Measurements from ENCODE around the gene SIGLEC5. TPM values are rescaled to one million over a fixed set of nuclear protein-coding genes. Genes with fewer than 3 reads are reported as not detected.
"Not testable (repeated sequence)": the region's sequence is repeated elsewhere in the genome, so short reads cannot be mapped to it uniquely, and the experiment has no call there.

SIGLEC5 gene
- total RNA-seq, 2 experiments from 2014 or later = not detected

DNA sequence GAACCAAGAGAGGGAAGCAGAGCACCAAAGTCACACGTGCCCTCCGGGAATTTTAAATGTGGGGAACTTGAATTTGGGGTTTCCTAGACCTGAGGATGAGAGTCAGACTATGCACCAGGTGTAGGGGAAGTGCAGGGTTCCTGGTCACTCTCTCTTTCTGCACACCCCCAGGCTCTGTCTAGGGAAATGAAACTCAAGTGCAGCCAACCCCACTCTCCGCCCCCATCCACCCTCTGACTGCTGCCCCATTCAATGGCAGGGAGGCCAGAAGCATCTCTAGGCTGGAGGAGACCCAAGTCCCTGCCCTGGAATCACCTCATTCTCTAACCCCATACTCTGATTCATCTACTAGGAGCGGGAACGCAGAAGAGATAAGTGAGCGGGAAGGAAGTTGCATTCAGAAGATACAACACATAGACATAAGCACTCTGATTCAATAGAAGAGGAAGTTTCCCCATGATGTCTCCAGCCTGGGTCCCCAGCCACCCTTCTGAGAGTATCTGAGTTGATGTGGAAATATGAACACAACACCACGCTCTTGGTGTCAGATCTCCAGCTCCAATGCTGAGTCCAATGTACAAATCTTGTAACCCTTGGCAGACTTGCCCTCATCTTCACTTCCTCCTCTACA, 21.1 kb upstream of the SIGLEC5 start:
- no peaks in the 10 kb centered on the region for H3K9me3 Mint-ChIP-seq (ENCODE audit: insufficient read depth)
- H3K4me1 Mint-ChIP-seq (ENCODE audit: low read depth) = peaks cover 2% of the 10 kb centered on the region
- H3K27me3 Mint-ChIP-seq (ENCODE audit: low read depth) = peaks cover 13% of the 10 kb centered on the region
- ChIA-PET CTCF (no interaction called here), POLR2A (no interaction called here)
- ATAC-seq (no peak), DNase-seq (no peak)
- H3K27ac Mint-ChIP-seq = no peak overlapping the region
- no peaks in the 10 kb centered on the region for H3K36me3 Mint-ChIP-seq (ENCODE audit: low read depth)
- H3K4me3 Mint-ChIP-seq = no peak overlapping the region

DNA sequence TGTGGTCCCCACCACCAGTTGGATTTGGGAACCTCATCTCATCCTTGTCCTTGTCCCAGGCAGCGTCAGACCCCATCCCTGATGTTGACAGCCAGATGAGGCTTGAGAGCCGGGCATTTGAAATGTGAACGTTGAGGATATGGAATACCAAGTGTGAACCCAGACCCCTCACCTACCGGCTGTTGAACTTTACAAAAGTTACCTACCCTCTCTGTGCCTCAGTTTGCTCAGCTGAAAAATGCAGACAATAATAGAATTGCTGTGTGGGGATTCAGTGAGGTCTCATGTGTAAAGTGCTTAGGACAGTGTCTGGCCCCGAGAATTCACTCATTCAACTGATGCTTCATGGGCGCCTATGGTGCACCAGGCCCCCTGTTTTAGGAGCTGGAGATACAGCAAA, 17.1 kb upstream of the SIGLEC5 start:
- no peaks in the 10 kb centered on the region for H3K4me1 Mint-ChIP-seq (ENCODE audit: low read depth)

DNA sequence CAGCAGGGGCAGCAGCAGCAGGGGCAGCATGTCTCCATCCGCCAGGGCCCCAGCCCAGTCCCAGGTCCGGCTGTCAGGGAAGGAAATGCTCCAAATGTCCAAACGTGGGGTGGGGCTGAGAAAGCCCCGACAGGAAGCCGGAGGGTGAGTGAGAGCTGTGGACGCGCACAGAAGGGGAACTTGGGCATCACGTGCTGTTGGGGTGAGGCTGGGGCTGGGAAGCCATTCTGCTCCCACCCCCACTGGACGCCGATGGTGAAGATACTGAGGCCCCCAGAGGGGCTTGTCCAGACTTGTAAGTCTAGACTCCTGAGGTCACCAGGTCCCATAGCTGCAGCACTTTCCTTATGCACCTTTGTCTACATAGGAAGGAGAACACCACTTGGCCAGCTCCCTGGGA, 16.5 kb upstream of the SIGLEC5 start, which contains the start of gene SIGLEC14:
Gene SIGLEC14 (minus strand): TSS at position 96 of the 400 bp plus-strand sequence. CDS start 66 bp downstream, at position 30.
- H3K4me3 Mint-ChIP-seq; H3K27ac Mint-ChIP-seq; H3K4me1 Mint-ChIP-seq (ENCODE audit: low read depth); DNase-seq; POLR2A ChIA-PET; H3K9me3 Mint-ChIP-seq (ENCODE audit: insufficient read depth); ATAC-seq; H3K36me3 Mint-ChIP-seq (ENCODE audit: low read depth): not testable (repeated sequence)
- peaks cover 15% of the 10 kb centered on the region for H3K27me3 Mint-ChIP-seq (ENCODE audit: low read depth)
- CTCF ChIA-PET = interaction anchor here (0.9 kb wide), 1 partner anchor 10 kb away, joined by 3 read pairs; no protein-coding TSS in a partner anchor

More for the DNA sequence above, 17.1 kb upstream of the SIGLEC5 start:
- H3K27me3 Mint-ChIP-seq (ENCODE audit: low read depth) = peaks cover 17% of the 10 kb centered on the region
- no peak for ATAC-seq
- ChIA-PET CTCF (interaction anchor here (0.9 kb wide), 1 partner anchor 10 kb away, joined by 3 read pairs; no protein-coding TSS in a partner anchor), POLR2A (no interaction called here)
- H3K9me3 Mint-ChIP-seq (ENCODE audit: insufficient read depth) = no peaks in the 10 kb centered on the region
- H3K4me3 Mint-ChIP-seq = no peak overlapping the region
- no peak overlapping the region for H3K27ac Mint-ChIP-seq
- H3K36me3 Mint-ChIP-seq (ENCODE audit: low read depth) = no peaks in the 10 kb centered on the region
- DNase-seq = no peak

DNA sequence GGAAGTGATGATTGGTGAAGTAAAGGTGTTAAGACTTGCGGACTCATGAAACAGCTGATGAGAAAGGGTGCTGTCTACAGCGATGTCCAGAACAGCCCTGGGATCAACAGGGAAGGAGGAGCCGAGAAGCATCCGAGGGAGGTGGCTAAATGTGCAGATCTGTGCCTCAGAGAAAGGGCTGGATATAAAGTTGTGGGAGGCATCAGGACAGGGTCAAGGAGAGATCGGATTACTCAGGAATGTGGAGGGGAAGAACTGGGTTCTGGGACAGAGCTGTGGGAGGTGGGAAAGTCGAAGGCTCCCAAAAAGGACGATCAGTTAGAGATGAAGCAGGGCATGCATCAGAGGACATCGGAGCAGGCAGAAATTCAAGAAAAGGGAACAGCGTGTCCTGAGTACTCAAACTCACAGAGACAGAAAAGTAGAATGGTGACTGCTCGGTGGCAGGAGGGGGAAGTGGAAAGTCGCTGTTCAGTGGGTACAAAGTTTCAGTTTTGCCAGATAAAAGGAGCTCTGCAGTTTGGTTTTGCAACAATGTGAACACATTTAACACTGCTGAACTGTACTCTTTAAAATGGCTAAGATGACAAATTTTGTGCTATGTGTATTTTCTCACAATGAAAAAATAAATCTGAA, 14.6 kb upstream of the SIGLEC5 start:
- ATAC-seq (no peak), DNase-seq (no peak)
- H3K27me3 Mint-ChIP-seq (ENCODE audit: low read depth) = peaks cover 27% of the 10 kb centered on the region
- CTCF ChIA-PET = interaction anchor here (2.0 to 2.5 kb wide), 2 partner anchors 12 to 172 kb away, joined by 6 to 10 read pairs; no protein-coding TSS in a partner anchor
- no peaks in the 10 kb centered on the region for H3K9me3 Mint-ChIP-seq (ENCODE audit: insufficient read depth)
- no peaks in the 10 kb centered on the region for H3K4me1 Mint-ChIP-seq (ENCODE audit: low read depth)
- H3K27ac Mint-ChIP-seq = no peak overlapping the region
- POLR2A ChIA-PET = no interaction called here
- H3K4me3 Mint-ChIP-seq = no peak overlapping the region
- H3K36me3 Mint-ChIP-seq (ENCODE audit: low read depth) = no peaks in the 10 kb centered on the region

DNA sequence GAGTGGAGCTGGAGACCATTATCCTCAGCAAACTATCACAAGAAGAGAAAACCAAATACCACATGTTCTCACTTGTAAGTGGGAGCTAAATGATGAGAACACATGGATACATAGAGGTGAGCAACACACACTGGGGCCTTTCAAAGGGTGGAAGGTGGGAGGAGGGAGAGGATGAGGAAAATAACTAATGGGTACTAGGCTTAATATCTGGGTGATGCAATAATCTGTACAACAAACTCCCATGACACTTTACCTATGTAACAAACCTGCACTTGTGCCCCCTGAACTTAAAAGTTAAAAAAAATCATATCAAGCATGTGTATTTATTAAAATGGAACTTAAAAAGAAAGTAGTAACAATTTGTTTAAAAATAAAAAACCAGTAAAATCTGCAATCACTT, 11.4 kb upstream of the SIGLEC5 start:
- H3K27ac Mint-ChIP-seq = no peak overlapping the region
- H3K4me3 Mint-ChIP-seq = no peak overlapping the region
- ATAC-seq (no peak), DNase-seq (no peak)
- H3K9me3 Mint-ChIP-seq (ENCODE audit: insufficient read depth) = peaks cover 6% of the 10 kb centered on the region
- H3K27me3 Mint-ChIP-seq (ENCODE audit: low read depth) = peaks cover 38% of the 10 kb centered on the region
- CTCF ChIA-PET = interaction anchor here (0.8 to 1.2 kb wide), 2 partner anchors 169 to 221 kb away, joined by 3 read pairs; no protein-coding TSS in a partner anchor
- no peaks in the 10 kb centered on the region for H3K36me3 Mint-ChIP-seq (ENCODE audit: low read depth)
- H3K4me1 Mint-ChIP-seq (ENCODE audit: low read depth) = peaks cover 4% of the 10 kb centered on the region
- POLR2A ChIA-PET = no interaction called here

DNA sequence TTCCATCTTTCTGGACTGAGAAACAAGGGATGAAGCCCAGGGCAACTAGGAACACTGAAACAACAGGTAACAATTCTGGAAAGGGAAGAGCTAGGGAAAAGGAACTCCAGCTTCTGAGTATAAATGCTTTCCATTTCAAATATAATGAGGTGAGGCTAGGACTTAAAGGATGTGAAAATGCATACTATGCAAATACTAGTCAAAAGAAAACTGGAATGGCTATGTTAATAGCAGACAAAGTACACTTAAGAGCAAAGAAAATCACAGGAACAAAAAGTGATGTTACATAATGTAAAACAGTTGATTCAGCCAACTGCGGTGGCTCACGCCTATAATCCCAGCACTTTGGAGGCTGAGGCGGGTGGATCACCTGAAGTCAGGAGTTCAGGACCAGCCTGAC, 10.2 kb upstream of the SIGLEC5 start:
- CTCF ChIA-PET = interaction anchor here (1.0 to 1.5 kb wide), 2 partner anchors 16 to 168 kb away, joined by 3 to 4 read pairs; no protein-coding TSS in a partner anchor

DNA sequence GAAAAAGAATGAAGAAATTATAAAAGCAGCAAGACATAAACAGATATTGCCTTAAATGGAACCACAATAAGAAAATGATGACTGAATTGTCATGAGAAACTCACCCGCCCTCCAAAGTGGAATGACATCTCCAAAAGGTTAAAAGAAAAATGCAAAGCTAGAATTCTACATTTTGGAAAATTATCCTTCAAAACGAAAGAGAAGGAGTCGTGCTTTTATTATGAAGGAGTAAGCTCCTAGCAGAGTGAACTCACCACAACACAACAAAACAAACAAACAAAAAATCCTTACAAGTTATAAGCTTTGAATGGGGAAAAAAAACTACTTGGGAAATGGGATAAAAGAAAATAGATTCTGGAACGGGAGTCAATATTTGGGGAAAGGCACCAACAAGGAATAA, 9.7 kb upstream of the SIGLEC5 start:
- Mint-ChIP-seq H3K36me3 (ENCODE audit: low read depth) (no peaks in the 10 kb centered on the region), H3K27ac (no peak overlapping the region), H3K4me3 (no peak overlapping the region), H3K9me3 (ENCODE audit: insufficient read depth) (peaks cover 6% of the 10 kb centered on the region), H3K27me3 (ENCODE audit: low read depth) (peaks cover 35% of the 10 kb centered on the region), H3K4me1 (ENCODE audit: low read depth) (peaks cover 8% of the 10 kb centered on the region)
- DNase-seq (no peak), ATAC-seq (no peak)
- ChIA-PET POLR2A (no interaction called here), CTCF (interaction anchor here (1.0 to 1.5 kb wide), 2 partner anchors 17 to 168 kb away, joined by 3 to 4 read pairs; no protein-coding TSS in a partner anchor)

More for the DNA sequence above, 10.2 kb upstream of the SIGLEC5 start:
- Mint-ChIP-seq H3K4me3 (no peak overlapping the region), H3K36me3 (ENCODE audit: low read depth) (no peaks in the 10 kb centered on the region), H3K4me1 (ENCODE audit: low read depth) (peaks cover 8% of the 10 kb centered on the region), H3K27me3 (ENCODE audit: low read depth) (peaks cover 38% of the 10 kb centered on the region), H3K9me3 (ENCODE audit: insufficient read depth) (peaks cover 6% of the 10 kb centered on the region), H3K27ac (no peak overlapping the region)
- no peak for ATAC-seq
- no peak for DNase-seq
- POLR2A ChIA-PET = no interaction called here

DNA sequence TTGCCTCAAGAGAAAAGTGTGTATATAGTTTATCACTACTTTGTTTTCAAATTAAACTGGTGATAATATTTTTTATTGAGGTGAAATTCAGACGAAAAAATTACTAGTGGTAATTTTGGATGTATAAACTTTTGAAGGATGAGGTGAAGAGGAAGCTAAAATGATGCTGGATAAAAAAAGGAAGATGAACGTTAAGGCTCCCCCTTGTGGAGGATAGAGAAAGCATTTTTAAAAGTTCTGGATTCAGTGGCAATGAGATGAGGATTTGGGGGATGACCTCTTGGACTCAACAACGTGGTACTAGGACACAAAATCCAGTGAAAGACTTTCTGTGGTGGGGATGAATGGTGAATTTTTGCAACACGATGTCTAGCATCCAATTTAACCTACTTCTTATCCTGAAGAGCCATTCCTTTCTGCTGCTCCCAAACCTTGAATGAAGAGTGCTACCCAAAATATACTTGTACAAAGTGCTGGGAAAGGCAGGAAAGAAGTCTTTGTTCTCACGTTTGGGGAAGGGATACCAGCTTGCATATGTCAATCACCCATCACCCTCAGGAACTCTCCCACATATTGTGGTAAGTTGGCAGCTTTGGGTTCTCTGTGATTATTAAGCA, 7.3 kb upstream of the SIGLEC5 start:
- peaks cover 6% of the 10 kb centered on the region for H3K9me3 Mint-ChIP-seq (ENCODE audit: insufficient read depth)

DNA sequence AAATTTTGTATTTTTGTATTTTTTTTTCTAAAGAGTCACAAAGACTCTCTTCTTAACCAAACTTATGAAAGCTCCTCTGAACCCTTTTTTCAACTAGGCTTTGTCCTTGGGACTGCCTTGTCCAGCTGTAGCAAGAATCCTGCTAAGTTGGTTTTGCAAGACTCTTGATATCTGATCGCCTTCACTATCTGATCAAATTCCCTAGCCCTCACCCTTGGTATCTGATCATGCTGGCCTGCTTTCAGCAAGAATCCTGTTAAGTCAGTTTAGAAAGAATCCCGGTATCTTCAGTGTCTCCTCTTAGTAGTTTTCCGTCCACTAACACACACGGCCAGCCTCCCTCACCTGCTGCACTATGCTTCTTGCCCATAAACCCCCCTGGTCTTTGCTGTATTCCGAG, 1.9 kb upstream of the SIGLEC5 start:
- POLR2A ChIA-PET = no interaction called here
- Mint-ChIP-seq H3K36me3 (ENCODE audit: low read depth) (no peaks in the 10 kb centered on the region), H3K4me3 (no peak overlapping the region), H3K27ac (no peak overlapping the region), H3K27me3 (ENCODE audit: low read depth) (peaks cover 6% of the 10 kb centered on the region), H3K9me3 (ENCODE audit: insufficient read depth) (peaks cover 4% of the 10 kb centered on the region), H3K4me1 (ENCODE audit: low read depth) (peaks cover 8% of the 10 kb centered on the region)
- no peak for DNase-seq
- CTCF ChIA-PET = interaction anchor here (1.1 kb wide), 1 partner anchor 29 kb away, joined by 3 read pairs; no protein-coding TSS in a partner anchor
- no peak for ATAC-seq

More for the DNA sequence above, 7.3 kb upstream of the SIGLEC5 start:
- ATAC-seq (no peak), DNase-seq (no peak)
- ChIA-PET CTCF (interaction anchor here (0.8 to 1.9 kb wide), 9 partner anchors 9 to 198 kb away, joined by 3 to 15 read pairs (median 3); partner anchors contain the start of gene SIGLEC14), POLR2A (no interaction called here)
- H3K27ac Mint-ChIP-seq = no peak overlapping the region
- no peak overlapping the region for H3K4me3 Mint-ChIP-seq
- peaks cover 26% of the 10 kb centered on the region for H3K27me3 Mint-ChIP-seq (ENCODE audit: low read depth)
- H3K4me1 Mint-ChIP-seq (ENCODE audit: low read depth) = peaks cover 8% of the 10 kb centered on the region
- no peaks in the 10 kb centered on the region for H3K36me3 Mint-ChIP-seq (ENCODE audit: low read depth)

DNA sequence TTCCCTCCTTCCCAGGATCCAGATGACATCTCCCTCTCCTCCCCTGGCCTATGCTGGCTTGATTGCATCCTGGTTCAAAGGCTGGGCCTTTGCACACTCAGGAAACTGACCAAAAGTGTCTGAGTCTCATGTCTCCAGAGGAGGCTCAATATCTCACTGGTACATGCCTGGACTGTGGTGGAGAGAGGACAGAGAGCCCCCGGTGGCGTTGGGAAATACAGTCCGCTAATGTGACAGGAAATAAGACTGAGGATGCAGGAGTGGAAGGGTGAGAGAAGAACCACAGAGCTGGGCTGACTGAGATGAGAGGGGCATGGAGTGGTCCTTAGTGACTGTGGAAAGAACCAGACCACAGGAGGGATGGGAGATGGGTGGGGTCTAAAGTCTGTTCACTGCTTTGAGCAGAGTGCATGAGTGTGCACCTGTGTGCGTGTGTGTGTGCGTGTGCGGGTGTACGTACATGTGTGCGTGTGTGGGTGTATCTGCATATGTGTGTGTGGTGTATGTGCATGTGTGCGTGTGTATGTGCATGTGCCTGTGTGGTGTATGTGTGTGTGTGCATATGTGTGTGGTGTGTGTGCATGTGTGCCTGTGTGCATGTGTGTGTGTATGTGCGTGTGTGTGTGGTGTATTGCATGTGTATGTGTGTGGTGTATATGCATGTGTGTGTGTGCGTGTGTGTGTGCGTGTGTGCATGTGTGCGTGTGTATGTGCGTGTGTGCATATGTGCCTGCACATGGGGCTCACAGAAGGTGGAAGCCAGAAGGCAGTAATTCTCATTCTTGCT, 1.9 kb downstream of the SIGLEC5 start:
- H3K27ac Mint-ChIP-seq = no peak overlapping the region
- no peaks in the 10 kb centered on the region for H3K9me3 Mint-ChIP-seq (ENCODE audit: insufficient read depth)
- H3K27me3 Mint-ChIP-seq (ENCODE audit: low read depth) = peaks cover 8% of the 10 kb centered on the region
- CTCF ChIA-PET = no interaction called here
- POLR2A ChIA-PET = no interaction called here
- no peak for DNase-seq
- ATAC-seq = no peak
- H3K4me3 Mint-ChIP-seq = no peak overlapping the region
- H3K4me1 Mint-ChIP-seq (ENCODE audit: low read depth) = no peaks in the 10 kb centered on the region
- H3K36me3 Mint-ChIP-seq (ENCODE audit: low read depth) = no peaks in the 10 kb centered on the region

DNA sequence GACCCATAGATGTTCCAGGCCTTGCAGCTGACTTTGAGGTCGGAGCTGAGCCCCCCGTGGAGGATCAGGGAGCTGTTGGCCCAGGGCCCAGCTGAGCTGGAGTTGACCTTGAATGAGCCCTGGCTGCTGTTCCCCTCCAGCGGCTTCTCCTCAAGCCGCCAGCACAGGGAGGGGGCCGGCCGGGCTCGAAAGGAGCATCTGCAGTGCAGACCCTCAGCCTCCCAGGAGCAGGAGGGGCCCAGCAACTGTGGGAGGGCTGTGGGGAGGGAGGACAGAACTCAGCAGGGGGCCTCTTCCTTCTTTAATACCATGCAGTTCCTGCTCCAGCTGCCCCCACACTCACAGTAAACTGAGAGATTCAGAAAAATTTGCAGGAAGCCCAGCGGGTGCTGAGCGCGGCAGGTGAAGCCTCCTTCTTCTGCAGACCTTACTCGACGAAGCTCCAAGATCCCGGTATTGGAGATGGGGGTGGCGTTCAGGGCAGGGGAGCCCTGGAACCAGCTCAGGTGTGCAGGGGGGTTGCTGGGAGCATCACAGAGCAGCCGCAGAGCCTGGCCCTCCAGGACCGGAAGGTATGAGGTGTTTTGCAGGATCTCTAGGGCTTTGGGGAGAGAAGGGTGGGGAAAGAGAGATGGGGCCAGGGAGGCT, 2.6 kb downstream of the SIGLEC5 start:
- no peak overlapping the region for H3K4me3 Mint-ChIP-seq
- no peaks in the 10 kb centered on the region for H3K9me3 Mint-ChIP-seq (ENCODE audit: insufficient read depth)
- H3K4me1 Mint-ChIP-seq (ENCODE audit: low read depth) = no peaks in the 10 kb centered on the region
- ATAC-seq (no peak), DNase-seq (no peak)
- POLR2A ChIA-PET = no interaction called here
- H3K27ac Mint-ChIP-seq = no peak overlapping the region
- H3K27me3 Mint-ChIP-seq (ENCODE audit: low read depth) = peaks cover 8% of the 10 kb centered on the region
- H3K36me3 Mint-ChIP-seq (ENCODE audit: low read depth) = no peaks in the 10 kb centered on the region
- CTCF ChIA-PET = interaction anchor here (0.8 kb wide), 1 partner anchor 11 kb away, joined by 3 read pairs; no protein-coding TSS in a partner anchor
